H1 (cell line): ENCODE data around the gene ZNF532.

Source experiments
- CREB1 ChIP-seq: IDR thresholded peaks from 2 replicates; pipeline ENCODE4 v1.6.1; 2012; ENCODE audit warnings: inconsistent platforms
- CTCF ChIP-seq, 3 experiments: IDR thresholded peaks; 1 replicate in 2 of 3; 2 replicates in 1 of 3; pipeline versions ENCODE4 v1.5.1 to v1.6.1; 2011; ENCODE audit warnings: low read length in 3 of 3, mild to moderate bottlenecking in 3 of 3, inconsistent platforms in 2 of 3, low read depth in 1 of 3, moderate library complexity in 1 of 3; ENCODE audit not compliant: insufficient read depth in 1 of 3; ENCODE audit errors: control extremely low read depth in 1 of 3
- EZH2 ChIP-seq: fragments of 200-600 bp; sonication (generic); IDR thresholded peaks from 2 replicates; pipeline ENCODE4 v1.7.1; 2012; ENCODE audit warnings: low read depth, mild to moderate bottlenecking, moderate library complexity, low read length, inconsistent platforms; ENCODE audit not compliant: severe bottlenecking
- KDM1A ChIP-seq: fragments of 200-600, 300-600 bp; sonication (generic); IDR thresholded peaks from 2 replicates; pipeline ENCODE4 v1.7.1; 2016; ENCODE audit warnings: mild to moderate bottlenecking, low read length, borderline replicate concordance
- POLR2A ChIP-seq, 2 experiments: IDR thresholded peaks; 1 replicate in 1 of 2; 2 replicates in 1 of 2; pipeline ENCODE4 v1.6.1; 2011; ENCODE audit warnings: low read depth in 2 of 2, low read length in 2 of 2, mild to moderate bottlenecking in 2 of 2; ENCODE audit errors: control extremely low read depth in 1 of 2
- POLR2AphosphoS5 ChIP-seq: IDR thresholded peaks from 2 replicates; pipeline ENCODE4 v1.6.1; 2011; ENCODE audit warnings: low read depth, low read length
- RAD21 ChIP-seq, 2 experiments: IDR thresholded peaks in 1 of 2; conservative IDR thresholded peaks in 1 of 2; 2 replicates each; pipeline ENCODE4 v1.6.1; 2011; ENCODE audit warnings: low read depth in 2 of 2, low read length in 2 of 2, improper control_type of control experiment in 1 of 2, inconsistent platforms in 1 of 2, mild to moderate bottlenecking in 1 of 2, moderate library complexity in 1 of 2

GRCh38 chr18:58870130-58870529, 5.5 kb downstream of the ZNF532 start:
- no peak for TF ChIP-seq CTCF (IDR thresholded peaks at IDR 0.05; ENCODE audit: control extremely low read depth in 1 of 3, insufficient read depth in 1 of 3, low read depth in 1 of 3, low read length in 3 of 3)
- no peak for TF ChIP-seq EZH2
- peak; percentile 77; the same call in 1 of the 2 replicates for TF ChIP-seq POLR2AphosphoS5
- TF ChIP-seq POLR2A (IDR thresholded peaks at IDR 0.05; ENCODE audit: control extremely low read depth in 1 of 2, low read depth in 2 of 2, low read length in 2 of 2), result no peak
- TF ChIP-seq RAD21 (IDR thresholded peaks at IDR 0.05 in 1 of 2, conservative IDR thresholded peaks at IDR 0.05 in 1 of 2; ENCODE audit: low read depth in 2 of 2, low read length in 2 of 2), result no peak
- TF ChIP-seq CREB1, result no peak
- no peak for TF ChIP-seq KDM1A
